Right lobe of liver (tissue), 6 donors: Measurements from ENCODE around the gene BMPER. TPM values are rescaled to one million over a fixed set of nuclear protein-coding genes. Genes with fewer than 3 reads are reported as not detected.

Experiments used
- ATAC-seq, 4 donors: fragments of 200-7000 bp; cut with Tn5 transposase; one replicate each; pipeline ENCODE4 v1.9.1; 2020; ENCODE audit warnings: mild to moderate bottlenecking in 4 of 4, moderate library complexity in 4 of 4
- DNase-seq, 3 donors: peaks; one replicate each; pipeline ENCODE4 v3.0.0-alpha.2; 2020
- H3K27ac ChIP-seq, 3 donors: fragments of 200-600 bp; one replicate each; pipeline ENCODE4 v1.8.0; 2022
- H3K27me3 ChIP-seq, 2 donors: fragments of 200-600 bp; one replicate each; pipeline ENCODE4 v1.8.0; 2022
- H3K36me3 ChIP-seq, 4 donors: fragments of 200-600 bp; sonication (generic) in 1 of 4; one replicate each; pipeline versions ENCODE4 v1.5.1 to v1.8.0; 2017 to 2022; ENCODE audit warnings: control low read depth in 1 of 4
- H3K4me1 ChIP-seq, 4 donors: fragments of 200-600 bp; sonication (generic) in 1 of 4; one replicate each; pipeline versions ENCODE4 v1.5.1 to v1.8.0; 2017 to 2022; ENCODE audit warnings: control low read depth in 1 of 4
- H3K4me3 ChIP-seq, 3 donors: fragments of 200-600 bp; one replicate each; pipeline ENCODE4 v1.8.0; 2022
- H3K9me3 ChIP-seq, 4 donors: fragments of 200-600 bp; sonication (generic) in 1 of 4; one replicate each; pipeline versions ENCODE4 v1.5.1 to v1.8.0; 2017 to 2022; ENCODE audit warnings: control low read depth in 1 of 4
- POLR2A ChIP-seq: fragments of 450-650 bp; IDR thresholded peaks from one replicate; pipeline ENCODE4 v1.6.1; 2017; ENCODE audit warnings: antibody characterized with exemption, mild to moderate bottlenecking
- WGBS: methylation state at CpG from one replicate; pipeline ENCODE4 v1.1.6; 2018; ENCODE audit warnings: low coverage, low lambda C conversion rate; ENCODE audit not compliant: insufficient coverage; ENCODE audit errors: missing lambda C conversion rate; 5-methylcytosine and 5-hydroxymethylcytosine counted together
- intact Hi-C, 2 donors: fragments of 100-400 bp; cut with DNase I; formaldehyde crosslinking; loops; one replicate each; pipeline versions ENCODE4 v1.11.2 to v1.14.1; 2022
- total RNA-seq, 6 experiments: library from RNA; depleted of rRNA in 2 of 6; stranded (reverse); fragments of >200 nt in 2 of 6; fragmentation: NEBNext Ultra II Directional in 3 of 6; extraction: Animal tissue kit (Norgen Biotek cat#: 25700) in 3 of 6; gene quantifications; one replicate each; pipeline versions ENCODE4 v1.1.0 to v1.2.4, GENCODE V29; 2016 to 2023
- TF ChIP-seq, protein P1 (sequence below), 4 donors: fragments of 200-600 bp in 3 of 4; fragments of 450-650 bp in 1 of 4; IDR thresholded peaks; one replicate each; pipeline versions ENCODE4 v1.5.1 to v1.8.0; 2016 to 2022; ENCODE audit warnings: antibody characterized with exemption in 4 of 4, mild to moderate bottlenecking in 2 of 4
- donor health status: DM: no; HTN: yes; CAD: no.
- donor health status: DM: no; HTN: no; CAD: no.
- donor health status: DM: no; HTN: no; CAD: no.
- donor health status: DM: no; HTN: yes; CAD: no.
- donor health status: DM: no; HTN: yes; CAD: no.

BMPER gene
- total RNA-seq, 6 experiments from 2014 or later = 5.8 to 17.1 (median 10.4) TPM

DNA sequence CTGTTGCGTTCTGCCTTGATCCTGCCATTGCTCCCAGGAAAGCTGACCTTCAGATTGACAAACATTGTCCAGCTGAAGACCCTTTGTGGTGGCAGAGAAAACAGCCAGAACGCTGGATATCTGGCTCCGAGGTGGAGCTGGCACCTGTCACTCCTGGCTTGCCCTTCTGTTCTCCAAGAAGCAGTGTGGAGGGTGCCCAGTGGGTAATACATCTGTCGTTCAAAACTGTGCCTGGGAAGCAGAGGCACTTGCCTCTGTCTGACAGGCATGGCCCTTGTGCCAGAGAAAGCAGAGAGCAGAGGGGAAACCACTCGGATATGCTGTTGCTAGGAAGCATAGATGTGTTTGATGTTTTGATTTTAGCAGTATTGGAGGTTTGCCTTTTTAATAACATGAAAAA lies 231.4 kb downstream of the BMPER start:
- intact Hi-C loops = no loop called here
- Histone ChIP-seq H3K4me1 (no peaks in the 10 kb centered on the region), H3K9me3 (no peaks in the 10 kb centered on the region), H3K4me3 (no peak overlapping the region), H3K27me3 (no peaks in the 10 kb centered on the region), H3K36me3 (no peaks in the 10 kb centered on the region), H3K27ac (no peak overlapping the region)
- 53% methylated on average over 5 of the region's 5 CpGs for WGBS
- no peak for TF ChIP-seq POLR2A
- TF ChIP-seq, protein P1, sequence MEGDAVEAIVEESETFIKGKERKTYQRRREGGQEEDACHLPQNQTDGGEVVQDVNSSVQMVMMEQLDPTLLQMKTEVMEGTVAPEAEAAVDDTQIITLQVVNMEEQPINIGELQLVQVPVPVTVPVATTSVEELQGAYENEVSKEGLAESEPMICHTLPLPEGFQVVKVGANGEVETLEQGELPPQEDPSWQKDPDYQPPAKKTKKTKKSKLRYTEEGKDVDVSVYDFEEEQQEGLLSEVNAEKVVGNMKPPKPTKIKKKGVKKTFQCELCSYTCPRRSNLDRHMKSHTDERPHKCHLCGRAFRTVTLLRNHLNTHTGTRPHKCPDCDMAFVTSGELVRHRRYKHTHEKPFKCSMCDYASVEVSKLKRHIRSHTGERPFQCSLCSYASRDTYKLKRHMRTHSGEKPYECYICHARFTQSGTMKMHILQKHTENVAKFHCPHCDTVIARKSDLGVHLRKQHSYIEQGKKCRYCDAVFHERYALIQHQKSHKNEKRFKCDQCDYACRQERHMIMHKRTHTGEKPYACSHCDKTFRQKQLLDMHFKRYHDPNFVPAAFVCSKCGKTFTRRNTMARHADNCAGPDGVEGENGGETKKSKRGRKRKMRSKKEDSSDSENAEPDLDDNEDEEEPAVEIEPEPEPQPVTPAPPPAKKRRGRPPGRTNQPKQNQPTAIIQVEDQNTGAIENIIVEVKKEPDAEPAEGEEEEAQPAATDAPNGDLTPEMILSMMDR (IDR thresholded peaks at IDR 0.05) = no peak
- ATAC-seq = no peak
- no peak for DNase-seq

DNA sequence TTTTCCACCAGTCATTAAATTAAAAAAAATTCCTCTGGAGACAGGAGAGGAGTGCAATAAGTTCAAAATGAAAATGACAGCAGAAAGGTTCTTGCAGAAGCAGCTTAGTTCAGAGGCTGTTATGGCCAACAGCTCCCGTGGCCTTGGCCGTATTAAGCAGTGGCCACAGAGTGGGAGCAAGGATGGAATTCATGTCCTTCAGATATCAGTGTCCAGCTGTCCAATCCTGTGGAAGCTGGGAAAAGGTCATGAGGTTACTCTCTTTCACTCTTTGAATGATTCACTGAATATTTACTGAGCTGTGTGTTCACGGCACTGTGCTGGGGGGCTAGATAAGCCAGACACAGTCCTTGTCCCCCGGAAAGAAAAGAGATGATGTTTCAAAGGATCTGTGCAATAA lies 231.8 kb downstream of the BMPER start:
- Histone ChIP-seq H3K4me1 (no peaks in the 10 kb centered on the region), H3K9me3 (no peaks in the 10 kb centered on the region), H3K36me3 (no peaks in the 10 kb centered on the region), H3K27me3 (no peaks in the 10 kb centered on the region), H3K27ac (no peak overlapping the region), H3K4me3 (no peak overlapping the region)
- DNase-seq (no peak), ATAC-seq (peak in 1 of 4 donors; percentile 37)
- TF ChIP-seq POLR2A = no peak
- TF ChIP-seq, protein P1 (IDR thresholded peaks at IDR 0.05) = no peak
- WGBS = 30% methylated on average over 4 of the region's 4 CpGs
- intact Hi-C loops = no loop called here

DNA sequence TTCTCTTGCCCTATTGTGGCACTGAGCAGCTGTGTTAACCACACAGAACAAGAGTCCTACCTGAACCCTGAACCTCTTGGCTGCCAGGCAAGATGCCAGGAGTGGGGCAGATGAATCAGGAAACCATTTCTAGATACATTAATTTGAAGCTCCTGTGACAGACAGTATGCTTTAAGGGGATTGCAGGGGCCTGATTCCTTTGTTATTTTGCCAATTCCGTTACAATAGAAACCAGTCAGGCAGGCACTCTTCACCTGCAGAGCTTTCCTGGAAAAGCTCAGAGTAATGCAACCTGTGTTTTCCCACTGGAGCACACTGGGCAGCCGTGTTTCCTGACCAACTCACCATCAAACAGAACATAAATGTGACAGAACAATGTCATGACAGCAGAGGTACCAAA lies 233.1 kb downstream of the BMPER start:
- Histone ChIP-seq H3K27me3 (no peaks in the 10 kb centered on the region), H3K36me3 (no peaks in the 10 kb centered on the region), H3K9me3 (no peaks in the 10 kb centered on the region), H3K27ac (no peak overlapping the region), H3K4me3 (no peak overlapping the region), H3K4me1 (no peaks in the 10 kb centered on the region)
- ATAC-seq (no peak), DNase-seq (no peak)
- intact Hi-C loops = no loop called here
- TF ChIP-seq, protein P1 (IDR thresholded peaks at IDR 0.05) = no peak
- no peak for TF ChIP-seq POLR2A
- WGBS = 55% methylated on average over 2 of the region's 2 CpGs

DNA sequence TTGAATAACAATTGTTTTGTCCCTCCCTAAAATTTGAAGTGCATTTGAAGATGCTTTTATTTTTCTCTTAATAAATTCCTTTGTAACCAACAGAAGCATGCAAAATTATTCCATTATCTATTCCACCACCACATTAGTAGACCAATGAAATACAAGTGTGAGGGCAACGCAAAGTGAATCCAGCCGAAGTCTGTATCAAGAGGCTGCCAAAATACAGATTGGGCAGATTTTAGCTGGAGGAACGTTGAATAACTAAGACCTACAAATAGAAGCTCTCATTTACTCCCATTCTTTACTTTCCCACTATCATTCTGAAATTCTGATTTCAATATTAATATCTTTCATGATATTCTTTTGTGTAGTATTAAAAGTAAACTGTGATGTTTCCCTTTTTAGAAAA lies 233.7 kb downstream of the BMPER start:
- Histone ChIP-seq H3K36me3 (no peaks in the 10 kb centered on the region), H3K27me3 (no peaks in the 10 kb centered on the region), H3K27ac (no peak overlapping the region), H3K9me3 (no peaks in the 10 kb centered on the region), H3K4me3 (no peak overlapping the region), H3K4me1 (no peaks in the 10 kb centered on the region)
- TF ChIP-seq, protein P1 (IDR thresholded peaks at IDR 0.05) = no peak
- TF ChIP-seq POLR2A = no peak
- intact Hi-C loops = no loop called here
- ATAC-seq = no peak
- no peak for DNase-seq
- WGBS = 66% methylated on average over 3 of the region's 3 CpGs

DNA sequence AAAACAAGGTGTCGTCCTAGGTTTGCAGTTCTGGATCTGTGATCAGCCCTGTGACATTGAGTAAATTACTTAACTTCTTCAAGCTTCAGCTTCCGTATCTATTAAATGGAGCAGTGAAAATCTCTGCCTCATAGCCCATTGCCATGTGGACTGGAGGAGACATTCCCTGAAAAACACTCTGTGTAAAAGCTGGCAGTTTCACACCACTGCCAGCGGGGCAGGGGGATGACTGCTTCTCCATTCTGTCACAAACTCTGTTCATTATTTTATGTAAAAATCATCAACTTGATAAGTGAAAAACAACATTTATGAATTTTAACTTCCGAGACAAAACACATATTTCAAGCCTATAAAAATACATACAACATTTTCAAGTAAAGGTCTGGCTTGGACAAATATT lies 234.7 kb downstream of the BMPER start:
- ATAC-seq (no peak), DNase-seq (no peak)
- H3K4me3 ChIP-seq = no peak overlapping the region
- H3K36me3 ChIP-seq = no peaks in the 10 kb centered on the region
- H3K9me3 ChIP-seq = no peaks in the 10 kb centered on the region
- no peaks in the 10 kb centered on the region for H3K27me3 ChIP-seq
- TF ChIP-seq, protein P1 (IDR thresholded peaks at IDR 0.05) = no peak
- no peak for TF ChIP-seq POLR2A
- WGBS = 53% methylated on average over 4 of the region's 4 CpGs
- no peaks in the 10 kb centered on the region for H3K4me1 ChIP-seq
- intact Hi-C loops = no loop called here
- H3K27ac ChIP-seq = no peak overlapping the region
